GM23338 (cell line): ENCODE data around the gene SYT14. TPM values are rescaled to one million over a fixed set of nuclear protein-coding genes. Genes with fewer than 3 reads are reported as not detected.

ENCODE experiments used
- ATAC-seq: fragments of 200-7000 bp; cut with Tn5 transposase; 3 replicates; pipeline ENCODE4 v1.9.1; 2020
- DNase-seq: peaks from one replicate; pipeline ENCODE4 v3.0.0-alpha.2; 2015; ENCODE audit warnings: low spot score
- H2AFZ ChIP-seq: fragments of 200-600 bp; sonication (generic); 2 replicates; pipeline ENCODE4 v1.8.0; 2016; ENCODE audit warnings: antibody characterized with exemption, mild to moderate bottlenecking, moderate library complexity
- H3F3A ChIP-seq: fragments of 200-600 bp; sonication (generic); replicated peaks from 2 replicates; pipeline ENCODE4 v1.8.0; 2017; ENCODE audit warnings: antibody characterized with exemption, mixed run types, low read depth
- H3K27ac ChIP-seq: fragments of 200-600 bp; sonication (generic); 2 replicates; pipeline ENCODE4 v1.6.1; 2016; ENCODE audit warnings: low read depth
- H3K27me3 ChIP-seq: fragments of 200-600 bp; sonication (generic); 2 replicates; pipeline ENCODE4 v1.8.0; 2016; ENCODE audit warnings: mild to moderate bottlenecking, mixed run types, moderate library complexity; ENCODE audit not compliant: insufficient read depth
- H3K36me3 ChIP-seq: fragments of 200-600 bp; sonication (generic); 2 replicates; pipeline ENCODE4 v1.8.0; 2016; ENCODE audit warnings: mild to moderate bottlenecking; ENCODE audit not compliant: insufficient read depth
- H3K4me1 ChIP-seq: fragments of 200-600 bp; sonication (generic); 2 replicates; pipeline ENCODE4 v1.8.0; 2016; ENCODE audit warnings: mild to moderate bottlenecking, moderate library complexity; ENCODE audit not compliant: insufficient read depth
- H3K4me2 ChIP-seq: fragments of 200-600 bp; sonication (generic); 2 replicates; pipeline ENCODE4 v1.7.1; 2017; ENCODE audit warnings: mixed run types
- H3K4me3 ChIP-seq: fragments of 200-600 bp; sonication (generic); 2 replicates; pipeline ENCODE4 v1.6.1; 2016; ENCODE audit warnings: mixed run types
- H3K79me2 ChIP-seq: fragments of 200-600 bp; sonication (generic); replicated peaks from 2 replicates; pipeline ENCODE4 v1.8.0; 2017; ENCODE audit warnings: mild to moderate bottlenecking; ENCODE audit not compliant: insufficient read depth
- H3K9me2 ChIP-seq: fragments of 200-600 bp; sonication (generic); 2 replicates; pipeline ENCODE4 v1.8.0; 2017; ENCODE audit not compliant: insufficient read depth
- H4K20me1 ChIP-seq: fragments of 200-600 bp; sonication (generic); replicated peaks from 2 replicates; pipeline ENCODE4 v1.8.0; 2017; ENCODE audit warnings: mild to moderate bottlenecking; ENCODE audit not compliant: insufficient read depth
- H3K27ac Mint-ChIP-seq: 2 replicates; pipeline ENCODE4 v1.8.0; 2020; ENCODE audit warnings: inconsistent platforms, mild to moderate bottlenecking, moderate library complexity, mixed read lengths
- H3K27me3 Mint-ChIP-seq: 3 replicates; pipeline ENCODE4 v1.8.0; 2022; ENCODE audit warnings: low read depth, mild to moderate bottlenecking, moderate library complexity, mixed read lengths, inconsistent platforms; ENCODE audit not compliant: insufficient read depth, poor library complexity
- H3K36me3 Mint-ChIP-seq: 3 replicates; pipeline ENCODE4 v1.8.0; 2021; ENCODE audit warnings: low read depth, mild to moderate bottlenecking, inconsistent platforms, moderate library complexity, mixed read lengths
- H3K4me1 Mint-ChIP-seq: 3 replicates; pipeline ENCODE4 v1.8.0; 2020; ENCODE audit warnings: mild to moderate bottlenecking, inconsistent platforms, mixed read lengths
- H3K4me3 Mint-ChIP-seq: 3 replicates; pipeline ENCODE4 v1.8.0; 2021; ENCODE audit warnings: moderate library complexity, mild to moderate bottlenecking, inconsistent platforms, mixed read lengths
- H3K9me3 Mint-ChIP-seq: 3 replicates; pipeline ENCODE4 v1.8.0; 2020; ENCODE audit warnings: moderate library complexity, mild to moderate bottlenecking, inconsistent platforms, mixed read lengths
- CREB1 ChIP-seq: fragments of 250-450 bp; sonication (Bioruptor Pico); IDR thresholded peaks from 2 replicates; pipeline ENCODE4 v1.5.0; 2020; ENCODE audit warnings: low read depth, mild to moderate bottlenecking, moderate library complexity
- CTCF ChIP-seq, 2 experiments: fragments of 200-600 bp in 1 of 2; sonication (generic) in 1 of 2; conservative IDR thresholded peaks; 2 replicates each; pipeline versions ENCODE4 v1.5.1 to v1.6.1; 2016 to 2017; ENCODE audit warnings: antibody characterized with exemption in 2 of 2, low read depth in 2 of 2, mild to moderate bottlenecking in 2 of 2, moderate library complexity in 1 of 2
- ETS1 ChIP-seq: IDR thresholded peaks from 2 replicates; pipeline ENCODE4 v1.6.1; 2016; ENCODE audit warnings: antibody characterized with exemption
- EZH2 ChIP-seq: fragments of 200-600 bp; sonication (generic); IDR thresholded peaks from one replicate; pipeline ENCODE4 v1.8.0; 2017; ENCODE audit warnings: antibody characterized with exemption, mild to moderate bottlenecking, low read depth; ENCODE audit not compliant: unreplicated experiment
- EZH2phosphoT487 ChIP-seq: fragments of 200-600 bp; sonication (generic); IDR thresholded peaks from one replicate; pipeline ENCODE4 v1.8.1; 2018; ENCODE audit warnings: antibody characterized with exemption; ENCODE audit not compliant: unreplicated experiment
- JUNB ChIP-seq: IDR thresholded peaks from one replicate; pipeline ENCODE4 v1.6.1; 2016; ENCODE audit warnings: antibody characterized with exemption; ENCODE audit not compliant: unreplicated experiment
- NANOG ChIP-seq: IDR thresholded peaks from 2 replicates; pipeline ENCODE4 v1.6.1; 2016; ENCODE audit warnings: antibody characterized with exemption, borderline replicate concordance
- POLR2AphosphoS5 ChIP-seq: IDR thresholded peaks from 2 replicates; pipeline ENCODE4 v1.6.1; 2016; ENCODE audit warnings: antibody characterized with exemption, low read depth
- REST ChIP-seq: IDR thresholded peaks from one replicate; pipeline ENCODE4 v1.6.1; 2018; ENCODE audit warnings: antibody characterized with exemption; ENCODE audit not compliant: unreplicated experiment
- STAT1 ChIP-seq: IDR thresholded peaks from one replicate; pipeline ENCODE4 v1.6.1; 2016; ENCODE audit warnings: antibody characterized with exemption; ENCODE audit not compliant: unreplicated experiment
- ZNF114 ChIP-seq: fragments of 250-450 bp; sonication (Bioruptor Pico); IDR thresholded peaks from 2 replicates; pipeline ENCODE4 v1.5.0; 2020; ENCODE audit warnings: mild to moderate bottlenecking, moderate library complexity
- polyA plus RNA-seq: library from polyadenylated mRNA; unstranded; fragments of >200 nt; fragmentation: Nextera tagmentation; extraction: Ambion mirVana; gene quantifications from 2 replicates; pipeline ENCODE4 v1.2.1, GENCODE V29; 2016
- total RNA-seq: library from RNA; depleted of rRNA; stranded (reverse); fragments of >200 nt; shearing (Covaris generic); gene quantifications from 2 replicates; pipeline ENCODE4 v1.2.3, GENCODE V29; 2014

SYT14 gene
- total and polyA plus RNA-seq, 2 experiments from 2014 or later = 5.2 to 22.4 TPM

- no peaks in the 10 kb centered on the region for H3F3A ChIP-seq
- Mint-ChIP-seq H3K27ac (no peak overlapping the region; the same call in 1 of the 2 replicates), H3K4me3 (no peak overlapping the region), H3K27me3 (peaks cover 4% of the 10 kb centered on the region), H3K4me1 (peaks cover 4% of the 10 kb centered on the region), H3K36me3 (no peaks in the 10 kb centered on the region), H3K9me3 (no peaks in the 10 kb centered on the region)
- no peaks in the 10 kb centered on the region for H3K79me2 ChIP-seq
- H3K36me3 ChIP-seq = no peaks in the 10 kb centered on the region
- H3K9me2 ChIP-seq = 0 out of 2 replicates have a peak, but pooled peaks cover 3% of the 10 kb centered on the region
- no peak overlapping the region for H3K27ac ChIP-seq
- peaks cover 3% of the 10 kb centered on the region; the same call in 1 of the 2 replicates for H3K4me1 ChIP-seq
- no peaks in the 10 kb centered on the region for H3K27me3 ChIP-seq
- DNase-seq (peak; percentile 91), ATAC-seq (peak; percentile 96)
- no peak overlapping the region; the same call in 1 of the 2 replicates for H2AFZ ChIP-seq
- TF ChIP-seq CTCF (conservative IDR thresholded peaks at IDR 0.05; ENCODE audit: low read depth in 2 of 2) (peak; percentile 86 to 91), REST (no peak)
- H3K4me2 ChIP-seq = no peak overlapping the region
- H3K4me3 ChIP-seq = no peak overlapping the region
- no peaks in the 10 kb centered on the region for H4K20me1 ChIP-seq
These were observed 38.1 kb upstream of the SYT14 start for GRCh38 chr1:209899948-209900347.

GRCh38 chr1:209900734-209901133 lies 37.3 kb upstream of the SYT14 start:
- Histone ChIP-seq H3K27ac (no peak overlapping the region), H3K36me3 (no peaks in the 10 kb centered on the region), H3K9me2 (0 out of 2 replicates have a peak, but pooled peaks cover 3% of the 10 kb centered on the region), H3F3A (no peaks in the 10 kb centered on the region), H3K4me3 (no peak overlapping the region), H3K79me2 (no peaks in the 10 kb centered on the region), H3K4me1 (no peaks in the 10 kb centered on the region), H4K20me1 (no peaks in the 10 kb centered on the region), H3K27me3 (no peaks in the 10 kb centered on the region), H2AFZ (peak overlapping the region; percentile 85), H3K4me2 (no peak overlapping the region)
- no peak for DNase-seq
- no peak for ATAC-seq
- H3K4me3 Mint-ChIP-seq = no peak overlapping the region
- H3K36me3 Mint-ChIP-seq = no peaks in the 10 kb centered on the region
- TF ChIP-seq STAT1 (no peak), ETS1 (no peak), CTCF (conservative IDR thresholded peaks at IDR 0.05; ENCODE audit: low read depth in 2 of 2) (no peak), POLR2AphosphoS5 (no peak), JUNB (no peak), EZH2 (no peak), NANOG (no peak), ZNF114 (CRISPR knock-in tag) (no peak), CREB1 (no peak), EZH2phosphoT487 (no peak)
- no peak overlapping the region for H3K27ac Mint-ChIP-seq
- peaks cover 2% of the 10 kb centered on the region for H3K4me1 Mint-ChIP-seq
- peaks cover 4% of the 10 kb centered on the region for H3K27me3 Mint-ChIP-seq
- no peaks in the 10 kb centered on the region for H3K9me3 Mint-ChIP-seq
